SK-N-SH (cell line): Measurements from ENCODE around the gene OR2AE1. TPM values are rescaled to one million over a fixed set of nuclear protein-coding genes. Genes with fewer than 3 reads are reported as not detected.

Source experiments
- CTCF ChIA-PET: fragments of 300-600, 350-600 bp; formaldehyde crosslinking; extraction: SDS; loops from one replicate; lab custom pipeline; 2021; lab: Yijun Ruan, JAX
- POLR2A ChIA-PET: fragments of 350-600 bp; sonication (Branson Sonifier 250); formaldehyde crosslinking; extraction: SDS; loops from one replicate; lab custom pipeline; 2020; ENCODE audit warnings: antibody characterized with exemption, inconsistent platforms; lab: Yijun Ruan, JAX
- DNase-seq: peaks from one replicate; pipeline ENCODE4 v3.0.0; 2012
- H2AFZ ChIP-seq: fragments of 200-600 bp; sonication (generic); 2 replicates; pipeline ENCODE4 v1.8.1; 2016; ENCODE audit warnings: antibody characterized with exemption, mild to moderate bottlenecking, low read depth
- H3F3A ChIP-seq: fragments of 200-600 bp; sonication (generic); replicated peaks from 2 replicates; pipeline ENCODE3; 2016; ENCODE audit warnings: antibody characterized with exemption, mild to moderate bottlenecking; ENCODE audit not compliant: insufficient read depth
- H3K27ac ChIP-seq, 2 experiments: fragments of 200-500 bp in 1 of 2; fragments of 200-600 bp in 1 of 2; sonication (Bioruptor generic) in 1 of 2; sonication (generic), shearing (Covaris generic) in 1 of 2; 2 replicates each; pipeline versions ENCODE4 v1.5.1 to v1.6.1; 2014 to 2016; ENCODE audit warnings: low read depth in 2 of 2, inconsistent platforms in 1 of 2, low read length in 1 of 2, mild to moderate bottlenecking in 1 of 2, mixed read lengths in 1 of 2
- H3K27me3 ChIP-seq: fragments of 200-600 bp; sonication (generic), shearing (Covaris generic); 2 replicates; pipeline ENCODE4 v1.6.1; 2016; ENCODE audit warnings: mixed run types; ENCODE audit not compliant: insufficient read depth
- H3K36me3 ChIP-seq, 2 experiments: fragments of 200-500 bp in 1 of 2; fragments of 200-600 bp in 1 of 2; sonication (Bioruptor generic) in 1 of 2; sonication (generic) in 1 of 2; replicated peaks in 1 of 2; 2 replicates each; pipeline versions ENCODE3 to v1.5.1; 2014 to 2016; ENCODE audit warnings: low read length in 1 of 2, mild to moderate bottlenecking in 1 of 2; ENCODE audit not compliant: insufficient read depth in 2 of 2, control insufficient read depth in 1 of 2
- H3K4me1 ChIP-seq, 2 experiments: fragments of 200-500 bp in 1 of 2; fragments of 200-600 bp in 1 of 2; sonication (Bioruptor generic) in 1 of 2; sonication (generic), shearing (Covaris generic) in 1 of 2; 2 replicates each; pipeline versions ENCODE4 v1.5.1 to v1.6.1; 2014 to 2016; ENCODE audit warnings: low read depth in 1 of 2, low read length in 1 of 2, mixed run types in 1 of 2; ENCODE audit not compliant: insufficient read depth in 2 of 2, control insufficient read depth in 1 of 2
- H3K4me2 ChIP-seq: fragments of 200-600 bp; sonication (generic), shearing (Covaris generic); 2 replicates; pipeline ENCODE4 v1.6.1; 2017; ENCODE audit warnings: mixed run types
- H3K4me3 ChIP-seq, 2 experiments: fragments of 200-500 bp in 1 of 2; fragments of 200-600 bp in 1 of 2; sonication (Bioruptor generic) in 1 of 2; sonication (generic), shearing (Covaris generic) in 1 of 2; 2 replicates each; pipeline versions ENCODE4 v1.5.1 to v1.8.1; 2014 to 2016; ENCODE audit warnings: low read depth in 2 of 2, inconsistent platforms in 1 of 2, low read length in 1 of 2, mild to moderate bottlenecking in 1 of 2, mixed read lengths in 1 of 2, moderate library complexity in 1 of 2
- H3K79me2 ChIP-seq: fragments of 200-600 bp; sonication (generic); 2 replicates; pipeline ENCODE4 v1.8.1; 2017; ENCODE audit warnings: mild to moderate bottlenecking; ENCODE audit not compliant: insufficient read depth
- H3K9ac ChIP-seq: fragments of 200-600 bp; sonication (generic); 2 replicates; pipeline ENCODE4 v1.6.1; 2017; ENCODE audit warnings: mixed run types
- H3K9me2 ChIP-seq: fragments of 200-600 bp; sonication (generic); 2 replicates; pipeline ENCODE4 v1.6.1; 2017; ENCODE audit warnings: mixed run types
- H3K9me3 ChIP-seq: fragments of 200-600 bp; sonication (generic); 2 replicates; pipeline ENCODE4 v1.6.1; 2017; ENCODE audit warnings: mixed run types, mild to moderate bottlenecking, moderate library complexity
- H4K20me1 ChIP-seq: fragments of 200-600 bp; sonication (generic); 2 replicates; pipeline ENCODE4 v1.6.1; 2017; ENCODE audit warnings: mild to moderate bottlenecking, mixed run types; ENCODE audit not compliant: insufficient read depth
- ELF1 ChIP-seq: IDR thresholded peaks from 2 replicates; pipeline ENCODE4 v1.4.0; 2012
- EP300 ChIP-seq, 2 experiments: IDR thresholded peaks; 2 replicates each; pipeline versions ENCODE4 v1.4.0 to v1.6.1; 2012; ENCODE audit warnings: borderline replicate concordance in 1 of 2, low read depth in 1 of 2, low read length in 1 of 2
- FOSL2 ChIP-seq: IDR thresholded peaks from 2 replicates; pipeline ENCODE4 v1.4.0; 2012; ENCODE audit warnings: low read depth, mild to moderate bottlenecking, moderate library complexity, borderline replicate concordance
- FOXJ3 ChIP-seq: sonication (generic); formaldehyde crosslinking; IDR thresholded peaks from 2 replicates; pipeline ENCODE4 v1.5.1; 2020; ENCODE audit warnings: mild to moderate bottlenecking, missing genetic modification reagents
- IRF3 ChIP-seq: fragments of 150-350 bp; IDR thresholded peaks from 2 replicates; pipeline ENCODE4 v1.6.1; 2016; ENCODE audit warnings: mild to moderate bottlenecking, low read depth, low read length
- JUND ChIP-seq: IDR thresholded peaks from 2 replicates; pipeline ENCODE4 v1.4.0; 2012
- MXI1 ChIP-seq: IDR thresholded peaks from 2 replicates; pipeline ENCODE4 v1.6.1; 2012; ENCODE audit warnings: mild to moderate bottlenecking, low read depth, low read length, improper control_type of control experiment
- NFIC ChIP-seq: IDR thresholded peaks from 2 replicates; pipeline ENCODE4 v1.4.0; 2012; ENCODE audit warnings: borderline replicate concordance
- POLR2AphosphoS5 ChIP-seq: IDR thresholded peaks from 2 replicates; pipeline ENCODE4 v1.6.1; 2012; ENCODE audit warnings: low read depth, low read length
- RAD21 ChIP-seq: IDR thresholded peaks from 2 replicates; pipeline ENCODE4 v1.6.1; 2012; ENCODE audit warnings: mild to moderate bottlenecking, low read length
- SIN3A ChIP-seq: IDR thresholded peaks from 2 replicates; pipeline ENCODE4 v1.6.1; 2012; ENCODE audit warnings: low read depth, mild to moderate bottlenecking, low read length, moderate library complexity, borderline replicate concordance
- TCF12 ChIP-seq: IDR thresholded peaks from 2 replicates; pipeline ENCODE4 v1.4.0; 2012
- USF1 ChIP-seq: IDR thresholded peaks from 2 replicates; pipeline ENCODE4 v1.4.0; 2012; ENCODE audit warnings: low read depth, borderline replicate concordance
- USF2 ChIP-seq: fragments of 150-350 bp; IDR thresholded peaks from 2 replicates; pipeline ENCODE4 v1.6.1; 2017; ENCODE audit warnings: antibody characterized with exemption, low read length, low read depth, borderline replicate concordance
- YY1 ChIP-seq: IDR thresholded peaks from 2 replicates; pipeline ENCODE4 v1.4.0; 2012; ENCODE audit warnings: low read depth, mild to moderate bottlenecking
- ZBTB33 ChIP-seq: IDR thresholded peaks from 2 replicates; pipeline ENCODE4 v1.4.0; 2012; ENCODE audit warnings: low read depth, borderline replicate concordance
- WGBS: methylation state at CpG from one replicate; pipeline ENCODE4 v1.1.6; 2017; ENCODE audit warnings: low lambda C conversion rate; 5-methylcytosine and 5-hydroxymethylcytosine counted together
- polyA plus RNA-seq, 3 experiments: library from polyadenylated mRNA; depleted of rRNA; stranded (reverse); fragments of >200 nt; gene quantifications; 2 replicates each; pipeline ENCODE4 v1.2.3, GENCODE V29; 2012
- TF ChIP-seq, protein P1 (sequence below): IDR thresholded peaks from 2 replicates; pipeline ENCODE4; 2012
- TF ChIP-seq, protein P2 (sequence below): fragments of 200-600 bp; sonication (generic); IDR thresholded peaks from 2 replicates; pipeline ENCODE4 v1.6.1; 2017; ENCODE audit warnings: antibody characterized with exemption, mild to moderate bottlenecking, moderate library complexity

Gene OR2AE1
- polyA plus RNA-seq, 1 of the 3 experiments (the other 2 are of a cell fraction), result not detected

- H3K27ac ChIP-seq, result no peak overlapping the region
- H4K20me1 ChIP-seq, result no peaks in the 10 kb centered on the region
- ChIA-PET CTCF (interaction anchor here (1.0 kb wide), 1 partner anchor 19 kb away, joined by 3 read pairs; no protein-coding TSS in a partner anchor), POLR2A (no interaction called here)
- H3K27me3 ChIP-seq, result peaks cover 24% of the 10 kb centered on the region
- 15% methylated on average over 8 of the region's 8 CpGs for WGBS
- H3F3A ChIP-seq, result no peaks in the 10 kb centered on the region
- no peaks in the 10 kb centered on the region for H3K36me3 ChIP-seq
- H2AFZ ChIP-seq, result no peak overlapping the region
- no peak overlapping the region for H3K4me3 ChIP-seq
- H3K4me1 ChIP-seq, result no peaks in the 10 kb centered on the region
- no peak for DNase-seq
- H3K9ac ChIP-seq, result no peak overlapping the region
- no peaks in the 10 kb centered on the region for H3K9me3 ChIP-seq
- H3K79me2 ChIP-seq, result no peaks in the 10 kb centered on the region
- TF ChIP-seq FOSL2 (no peak), YY1 (no peak), NFIC (no peak), MXI1 (no peak), IRF3 (no peak), USF1 (no peak), EP300 (IDR thresholded peaks at IDR 0.05; ENCODE audit: borderline replicate concordance in 1 of 2, low read depth in 1 of 2, low read length in 1 of 2) (no peak), TCF12 (no peak), JUND (no peak), FOXJ3 (CRISPR knock-in tag) (no peak), RAD21 (no peak), USF2 (no peak), POLR2AphosphoS5 (no peak), ELF1 (no peak), ZBTB33 (no peak), SIN3A (no peak)
- TF ChIP-seq, protein P1, sequence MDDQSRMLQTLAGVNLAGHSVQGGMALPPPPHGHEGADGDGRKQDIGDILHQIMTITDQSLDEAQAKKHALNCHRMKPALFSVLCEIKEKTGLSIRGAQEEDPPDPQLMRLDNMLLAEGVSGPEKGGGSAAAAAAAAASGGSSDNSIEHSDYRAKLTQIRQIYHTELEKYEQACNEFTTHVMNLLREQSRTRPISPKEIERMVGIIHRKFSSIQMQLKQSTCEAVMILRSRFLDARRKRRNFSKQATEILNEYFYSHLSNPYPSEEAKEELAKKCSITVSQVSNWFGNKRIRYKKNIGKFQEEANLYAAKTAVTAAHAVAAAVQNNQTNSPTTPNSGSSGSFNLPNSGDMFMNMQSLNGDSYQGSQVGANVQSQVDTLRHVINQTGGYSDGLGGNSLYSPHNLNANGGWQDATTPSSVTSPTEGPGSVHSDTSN, result no peak
- TF ChIP-seq, protein P2, sequence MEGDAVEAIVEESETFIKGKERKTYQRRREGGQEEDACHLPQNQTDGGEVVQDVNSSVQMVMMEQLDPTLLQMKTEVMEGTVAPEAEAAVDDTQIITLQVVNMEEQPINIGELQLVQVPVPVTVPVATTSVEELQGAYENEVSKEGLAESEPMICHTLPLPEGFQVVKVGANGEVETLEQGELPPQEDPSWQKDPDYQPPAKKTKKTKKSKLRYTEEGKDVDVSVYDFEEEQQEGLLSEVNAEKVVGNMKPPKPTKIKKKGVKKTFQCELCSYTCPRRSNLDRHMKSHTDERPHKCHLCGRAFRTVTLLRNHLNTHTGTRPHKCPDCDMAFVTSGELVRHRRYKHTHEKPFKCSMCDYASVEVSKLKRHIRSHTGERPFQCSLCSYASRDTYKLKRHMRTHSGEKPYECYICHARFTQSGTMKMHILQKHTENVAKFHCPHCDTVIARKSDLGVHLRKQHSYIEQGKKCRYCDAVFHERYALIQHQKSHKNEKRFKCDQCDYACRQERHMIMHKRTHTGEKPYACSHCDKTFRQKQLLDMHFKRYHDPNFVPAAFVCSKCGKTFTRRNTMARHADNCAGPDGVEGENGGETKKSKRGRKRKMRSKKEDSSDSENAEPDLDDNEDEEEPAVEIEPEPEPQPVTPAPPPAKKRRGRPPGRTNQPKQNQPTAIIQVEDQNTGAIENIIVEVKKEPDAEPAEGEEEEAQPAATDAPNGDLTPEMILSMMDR, result no peak
- TF ChIP-seq, all 33 proteins: peak for 0
- Histone ChIP-seq H3K9me2 (no peaks in the 10 kb centered on the region), H3K4me2 (no peak overlapping the region)
Observed at GRCh38 chr7:99833289-99833877, 43.5 kb downstream of the OR2AE1 start.
